Measurements from ENCODE around the gene CD8B.

DNA sequence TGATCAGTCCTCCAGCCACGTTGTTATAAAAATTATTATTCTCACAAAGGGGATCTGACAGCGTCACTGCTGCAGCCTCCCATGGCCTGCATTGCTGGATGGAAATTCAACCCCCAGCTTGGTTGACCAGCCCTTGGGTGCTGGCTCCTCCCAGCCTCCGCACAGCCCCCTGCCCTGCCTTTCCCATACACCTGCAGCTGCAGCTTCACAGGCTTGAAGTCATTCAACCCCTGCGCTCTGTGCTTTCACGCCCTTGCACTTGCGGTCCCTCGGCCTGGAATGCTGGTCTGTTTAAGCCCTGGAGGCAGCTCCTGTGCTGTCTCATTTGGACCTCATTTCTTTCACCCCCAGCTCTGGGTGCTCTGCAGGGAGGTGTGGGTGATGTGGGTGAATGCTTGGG is 70.1 kb downstream of the CD8B start:
- TF ChIP-seq, protein P1, sequence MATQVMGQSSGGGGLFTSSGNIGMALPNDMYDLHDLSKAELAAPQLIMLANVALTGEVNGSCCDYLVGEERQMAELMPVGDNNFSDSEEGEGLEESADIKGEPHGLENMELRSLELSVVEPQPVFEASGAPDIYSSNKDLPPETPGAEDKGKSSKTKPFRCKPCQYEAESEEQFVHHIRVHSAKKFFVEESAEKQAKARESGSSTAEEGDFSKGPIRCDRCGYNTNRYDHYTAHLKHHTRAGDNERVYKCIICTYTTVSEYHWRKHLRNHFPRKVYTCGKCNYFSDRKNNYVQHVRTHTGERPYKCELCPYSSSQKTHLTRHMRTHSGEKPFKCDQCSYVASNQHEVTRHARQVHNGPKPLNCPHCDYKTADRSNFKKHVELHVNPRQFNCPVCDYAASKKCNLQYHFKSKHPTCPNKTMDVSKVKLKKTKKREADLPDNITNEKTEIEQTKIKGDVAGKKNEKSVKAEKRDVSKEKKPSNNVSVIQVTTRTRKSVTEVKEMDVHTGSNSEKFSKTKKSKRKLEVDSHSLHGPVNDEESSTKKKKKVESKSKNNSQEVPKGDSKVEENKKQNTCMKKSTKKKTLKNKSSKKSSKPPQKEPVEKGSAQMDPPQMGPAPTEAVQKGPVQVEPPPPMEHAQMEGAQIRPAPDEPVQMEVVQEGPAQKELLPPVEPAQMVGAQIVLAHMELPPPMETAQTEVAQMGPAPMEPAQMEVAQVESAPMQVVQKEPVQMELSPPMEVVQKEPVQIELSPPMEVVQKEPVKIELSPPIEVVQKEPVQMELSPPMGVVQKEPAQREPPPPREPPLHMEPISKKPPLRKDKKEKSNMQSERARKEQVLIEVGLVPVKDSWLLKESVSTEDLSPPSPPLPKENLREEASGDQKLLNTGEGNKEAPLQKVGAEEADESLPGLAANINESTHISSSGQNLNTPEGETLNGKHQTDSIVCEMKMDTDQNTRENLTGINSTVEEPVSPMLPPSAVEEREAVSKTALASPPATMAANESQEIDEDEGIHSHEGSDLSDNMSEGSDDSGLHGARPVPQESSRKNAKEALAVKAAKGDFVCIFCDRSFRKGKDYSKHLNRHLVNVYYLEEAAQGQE (IDR thresholded peaks at IDR 0.05; ENCODE audit: borderline replicate concordance) = no peak
- TF ChIP-seq, protein P2, sequence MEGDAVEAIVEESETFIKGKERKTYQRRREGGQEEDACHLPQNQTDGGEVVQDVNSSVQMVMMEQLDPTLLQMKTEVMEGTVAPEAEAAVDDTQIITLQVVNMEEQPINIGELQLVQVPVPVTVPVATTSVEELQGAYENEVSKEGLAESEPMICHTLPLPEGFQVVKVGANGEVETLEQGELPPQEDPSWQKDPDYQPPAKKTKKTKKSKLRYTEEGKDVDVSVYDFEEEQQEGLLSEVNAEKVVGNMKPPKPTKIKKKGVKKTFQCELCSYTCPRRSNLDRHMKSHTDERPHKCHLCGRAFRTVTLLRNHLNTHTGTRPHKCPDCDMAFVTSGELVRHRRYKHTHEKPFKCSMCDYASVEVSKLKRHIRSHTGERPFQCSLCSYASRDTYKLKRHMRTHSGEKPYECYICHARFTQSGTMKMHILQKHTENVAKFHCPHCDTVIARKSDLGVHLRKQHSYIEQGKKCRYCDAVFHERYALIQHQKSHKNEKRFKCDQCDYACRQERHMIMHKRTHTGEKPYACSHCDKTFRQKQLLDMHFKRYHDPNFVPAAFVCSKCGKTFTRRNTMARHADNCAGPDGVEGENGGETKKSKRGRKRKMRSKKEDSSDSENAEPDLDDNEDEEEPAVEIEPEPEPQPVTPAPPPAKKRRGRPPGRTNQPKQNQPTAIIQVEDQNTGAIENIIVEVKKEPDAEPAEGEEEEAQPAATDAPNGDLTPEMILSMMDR (IDR thresholded peaks at IDR 0.05; ENCODE audit: poor library complexity, severe bottlenecking) = no peak
- TF ChIP-seq EP300 (conservative IDR thresholded peaks at IDR 0.05; ENCODE audit: poor library complexity, severe bottlenecking) (no peak), POLR2AphosphoS5 (IDR thresholded peaks at IDR 0.05) (no peak), MXI1 (conservative IDR thresholded peaks at IDR 0.05; ENCODE audit: poor library complexity, severe bottlenecking) (no peak), EZH2 (IDR thresholded peaks at IDR 0.05; ENCODE audit: borderline replicate concordance, insufficient read depth, low read length, poor library complexity, severe bottlenecking) (no peak), SMC3 (conservative IDR thresholded peaks at IDR 0.05; ENCODE audit: poor library complexity) (no peak), RAD21 (conservative IDR thresholded peaks at IDR 0.05) (no peak), TAF1 (IDR thresholded peaks at IDR 0.05; ENCODE audit: low read depth) (no peak)

Measured in neural cell (in vitro differentiated cells).